T-helper 9 cell (primary cell): Measurements from ENCODE around the gene TFAP2A.

Experiments
- DNase-seq: peaks from one replicate; pipeline ENCODE4 v3.0.0-alpha.2; 2020
- total RNA-seq, 2 donors: gene quantifications; one replicate each; lab custom pipeline; 2026; lab: John Stamatoyannopoulos, UW

TFAP2A gene
- 0 reads per million in 2 donors for total RNA-seq

GRCh38 chr6:10414756-10415616 is at the start of gene TFAP2A:
TFAP2A (minus strand) TSS chr6:10415074; CDS start chr6:10414991, 83 bp downstream.
- DNase-seq, result no peak

GRCh38 chr6:10463491-10464481 is 48.9 kb upstream of the TFAP2A start:
- no peak for DNase-seq

GRCh38 chr6:10463040-10463439 is 48.2 kb upstream of the TFAP2A start:
- DNase-seq, result no peak

- DNase-seq, result no peak
Measured at GRCh38 chr6:10461850-10462249, 47.0 kb upstream of the TFAP2A start.

GRCh38 chr6:10460096-10460495 is 45.2 kb upstream of the TFAP2A start:
- no peak for DNase-seq

GRCh38 chr6:10458287-10458686 is 43.4 kb upstream of the TFAP2A start:
- DNase-seq, result no peak

- DNase-seq, result no peak
Measured at GRCh38 chr6:10453596-10453995, 38.7 kb upstream of the TFAP2A start.

GRCh38 chr6:10451828-10452509 is 37.1 kb upstream of the TFAP2A start:
- no peak for DNase-seq

- no peak for DNase-seq
Measured at GRCh38 chr6:10451394-10451793, 36.5 kb upstream of the TFAP2A start.

- DNase-seq, result no peak
Measured at GRCh38 chr6:10449751-10450150, 34.9 kb upstream of the TFAP2A start.

GRCh38 chr6:10448096-10448495 is 33.2 kb upstream of the TFAP2A start:
- DNase-seq, result no peak

GRCh38 chr6:10446548-10446947 is 31.7 kb upstream of the TFAP2A start:
- DNase-seq, result no peak

GRCh38 chr6:10441655-10442009 is 26.8 kb upstream of the TFAP2A start:
- no peak for DNase-seq

GRCh38 chr6:10441004-10441654 is 26.3 kb upstream of the TFAP2A start:
- no peak for DNase-seq

- DNase-seq, result no peak
Measured at GRCh38 chr6:10437891-10438290, 23.0 kb upstream of the TFAP2A start.

- no peak for DNase-seq
Measured at GRCh38 chr6:10434235-10434634, 19.4 kb upstream of the TFAP2A start.

GRCh38 chr6:10433322-10433721 is 18.4 kb upstream of the TFAP2A start:
- DNase-seq, result no peak

- no peak for DNase-seq
Measured at GRCh38 chr6:10431423-10432164, 16.7 kb upstream of the TFAP2A start.

- DNase-seq, result no peak
Measured at GRCh38 chr6:10429638-10430427, 15.0 kb upstream of the TFAP2A start.

- no peak for DNase-seq
Measured at GRCh38 chr6:10426781-10427279, 12.0 kb upstream of the TFAP2A start.
